HEK293 (cell line): ENCODE measurements around the gene PKMYT1.

ENCODE experiments used
- INSM2 ChIP-seq: fragments of 450-650 bp; formaldehyde crosslinking; IDR thresholded peaks from 2 replicates; pipeline ENCODE4 v1.5.1; 2016; ENCODE audit warnings: missing biosample characterization, missing genetic modification characterization
- MEIS1 ChIP-seq: sonication (generic); formaldehyde crosslinking; IDR thresholded peaks from 2 replicates; pipeline ENCODE4 v1.8.1; 2022; ENCODE audit warnings: missing genetic modification reagents, mild to moderate bottlenecking, borderline replicate concordance
- PATZ1 ChIP-seq: fragments of 450-650 bp; formaldehyde crosslinking; IDR thresholded peaks from 2 replicates; pipeline ENCODE4 v1.5.1; 2016; ENCODE audit warnings: missing biosample characterization, missing genetic modification characterization
- PBX3 ChIP-seq: sonication (generic); formaldehyde crosslinking; IDR thresholded peaks from 2 replicates; pipeline ENCODE4 v1.8.1; 2022; ENCODE audit warnings: mild to moderate bottlenecking, moderate library complexity, missing genetic modification reagents
- PRDM4 ChIP-seq: fragments of 450-650 bp; formaldehyde crosslinking; IDR thresholded peaks from 2 replicates; pipeline ENCODE4 v1.5.1; 2017; ENCODE audit warnings: missing biosample characterization, missing genetic modification characterization
- RBAK ChIP-seq: fragments of 450-650 bp; formaldehyde crosslinking; IDR thresholded peaks from 2 replicates; pipeline ENCODE4 v1.5.1; 2016; ENCODE audit warnings: missing biosample characterization, missing genetic modification characterization
- YY2 ChIP-seq: fragments of 450-650 bp; formaldehyde crosslinking; IDR thresholded peaks from 2 replicates; pipeline ENCODE4 v1.5.1; 2016; ENCODE audit warnings: missing biosample characterization, missing genetic modification characterization
- ZBTB8A ChIP-seq: fragments of 450-650 bp; formaldehyde crosslinking; IDR thresholded peaks from 2 replicates; pipeline ENCODE4 v1.5.1; 2016; ENCODE audit warnings: missing biosample characterization, missing genetic modification characterization
- ZFP3 ChIP-seq: fragments of 450-650 bp; formaldehyde crosslinking; IDR thresholded peaks from 2 replicates; pipeline ENCODE4 v1.5.1; 2016; ENCODE audit warnings: low read depth, missing biosample characterization, missing genetic modification characterization
- ZNF140 ChIP-seq: fragments of 450-650 bp; formaldehyde crosslinking; IDR thresholded peaks from 2 replicates; pipeline ENCODE4 v1.5.1; 2016; ENCODE audit warnings: missing biosample characterization, missing genetic modification characterization
- ZNF169 ChIP-seq: fragments of 450-650 bp; formaldehyde crosslinking; IDR thresholded peaks from 2 replicates; pipeline ENCODE4 v1.5.1; 2016; ENCODE audit warnings: missing biosample characterization, missing genetic modification characterization
- ZNF175 ChIP-seq: fragments of 450-650 bp; formaldehyde crosslinking; IDR thresholded peaks from 2 replicates; pipeline ENCODE4 v1.5.1; 2016; ENCODE audit warnings: missing biosample characterization, missing genetic modification characterization
- ZNF211 ChIP-seq: fragments of 450-650 bp; formaldehyde crosslinking; IDR thresholded peaks from 2 replicates; pipeline ENCODE4 v1.5.1; 2016; ENCODE audit warnings: low read depth, missing biosample characterization, missing genetic modification characterization
- ZNF223 ChIP-seq: fragments of 450-650 bp; formaldehyde crosslinking; IDR thresholded peaks from 2 replicates; pipeline ENCODE4 v1.5.1; 2016; ENCODE audit warnings: missing biosample characterization, missing genetic modification characterization
- ZNF266 ChIP-seq: fragments of 450-650 bp; formaldehyde crosslinking; IDR thresholded peaks from 2 replicates; pipeline ENCODE4 v1.5.1; 2016; ENCODE audit warnings: missing biosample characterization, missing genetic modification characterization, low read depth
- ZNF280D ChIP-seq: fragments of 450-650 bp; formaldehyde crosslinking; IDR thresholded peaks from 2 replicates; pipeline ENCODE4 v1.5.1; 2016; ENCODE audit warnings: missing biosample characterization, missing genetic modification characterization
- ZNF302 ChIP-seq: fragments of 450-650 bp; formaldehyde crosslinking; IDR thresholded peaks from 2 replicates; pipeline ENCODE4 v1.5.1; 2016; ENCODE audit warnings: missing biosample characterization, missing genetic modification characterization, low read depth
- ZNF335 ChIP-seq: fragments of 450-650 bp; formaldehyde crosslinking; conservative IDR thresholded peaks from 2 replicates; pipeline ENCODE4 v1.5.1; 2016; ENCODE audit warnings: missing biosample characterization, missing genetic modification characterization
- ZNF404 ChIP-seq: fragments of 450-650 bp; formaldehyde crosslinking; IDR thresholded peaks from 2 replicates; pipeline ENCODE4 v1.5.1; 2017; ENCODE audit warnings: missing biosample characterization, missing genetic modification characterization
- ZNF513 ChIP-seq: fragments of 450-650 bp; IDR thresholded peaks from 2 replicates; pipeline ENCODE4 v1.5.1; 2018; ENCODE audit warnings: missing biosample characterization, missing genetic modification characterization
- ZNF600 ChIP-seq: fragments of 450-650 bp; formaldehyde crosslinking; IDR thresholded peaks from 2 replicates; pipeline ENCODE4 v1.5.1; 2016; ENCODE audit warnings: missing biosample characterization, missing genetic modification characterization
- ZNF629 ChIP-seq: fragments of 450-650 bp; formaldehyde crosslinking; IDR thresholded peaks from 2 replicates; pipeline ENCODE4 v1.5.1; 2017; ENCODE audit warnings: missing biosample characterization, missing genetic modification characterization
- ZNF658 ChIP-seq: fragments of 450-650 bp; formaldehyde crosslinking; IDR thresholded peaks from 2 replicates; pipeline ENCODE4; 2016; ENCODE audit warnings: missing biosample characterization, missing genetic modification characterization
- ZNF670 ChIP-seq: fragments of 450-650 bp; formaldehyde crosslinking; IDR thresholded peaks from 2 replicates; pipeline ENCODE4 v1.5.1; 2016; ENCODE audit warnings: missing biosample characterization, missing genetic modification characterization, low read depth
- ZNF692 ChIP-seq: fragments of 450-650 bp; formaldehyde crosslinking; IDR thresholded peaks from 2 replicates; pipeline ENCODE4 v1.5.1; 2016; ENCODE audit warnings: missing biosample characterization, missing genetic modification characterization
- ZNF792 ChIP-seq: fragments of 450-650 bp; formaldehyde crosslinking; IDR thresholded peaks from 2 replicates; pipeline ENCODE4 v1.5.1; 2016; ENCODE audit warnings: missing biosample characterization, missing genetic modification characterization
- ZXDB ChIP-seq: fragments of 450-650 bp; formaldehyde crosslinking; IDR thresholded peaks from 2 replicates; pipeline ENCODE4 v1.5.1; 2016; ENCODE audit warnings: missing biosample characterization, missing genetic modification characterization

Gene PKMYT1

GRCh38 chr16:3023669-3024478 is 43.6 kb upstream of the PKMYT1 start, which contains the start of the genes HCFC1R1 and THOC6 (continued):
- TF ChIP-seq ZNF692 (tag by site-specific recombination) (peak; percentile 94), ZNF302 (tag by site-specific recombination) (no peak), ZNF792 (no peak), ZNF658 (tag by site-specific recombination) (no peak), ZNF629 (tag by site-specific recombination) (peak; percentile 78), ZBTB8A (peak; percentile 88), ZNF600 (tag by site-specific recombination) (peak; percentile 91), MEIS1 (CRISPR knock-in tag) (no peak), ZNF223 (tag by site-specific recombination) (no peak), RBAK (tag by site-specific recombination) (no peak), INSM2 (tag by site-specific recombination) (peak; percentile 56; the same call in 1 of the 2 replicates), ZNF335 (tag by site-specific recombination) (peak; percentile 97), ZNF670 (no peak), PRDM4 (tag by site-specific recombination) (peak; percentile 62), PATZ1 (tag by site-specific recombination) (peak; percentile 65), ZNF513 (tag by site-specific recombination) (no peak), ZNF266 (tag by site-specific recombination) (no peak), ZNF280D (tag by site-specific recombination) (no peak), YY2 (tag by site-specific recombination) (peak; percentile 76), ZNF169 (tag by site-specific recombination) (no peak), ZNF175 (no peak), ZNF211 (tag by site-specific recombination) (no peak), ZNF404 (tag by site-specific recombination) (no peak), ZFP3 (tag by site-specific recombination) (no peak; the same call in 1 of the 2 replicates), PBX3 (no peak), ZNF140 (no peak), ZXDB (tag by site-specific recombination) (peak; percentile 94)
